Vagina (tissue), 2 donors: ENCODE measurements around the gene TSPAN19.

ENCODE experiments used
- POLR2A ChIP-seq, 2 donors: fragments of 450-650 bp; IDR thresholded peaks; one replicate each; pipeline ENCODE4 v1.6.1; 2017; ENCODE audit warnings: antibody characterized with exemption in 2 of 2, mild to moderate bottlenecking in 2 of 2, moderate library complexity in 2 of 2
- POLR2AphosphoS5 ChIP-seq, 2 donors: sonication (generic); formaldehyde crosslinking; IDR thresholded peaks; one replicate each; pipeline ENCODE4 v1.9.0; 2017; ENCODE audit warnings: antibody characterized with exemption in 2 of 2, mild to moderate bottlenecking in 2 of 2, low read depth in 1 of 2; ENCODE audit not compliant: insufficient read depth in 1 of 2
- TF ChIP-seq, protein P1 (sequence below), 3 experiments: fragments of 450-650 bp in 2 of 3; fragments of 200-600 bp in 1 of 3; sonication (generic) in 1 of 3; IDR thresholded peaks; one replicate each; pipeline ENCODE4 v1.5.1; 2017 to 2019; ENCODE audit warnings: antibody characterized with exemption in 3 of 3, mild to moderate bottlenecking in 2 of 3, moderate library complexity in 2 of 3

DNA sequence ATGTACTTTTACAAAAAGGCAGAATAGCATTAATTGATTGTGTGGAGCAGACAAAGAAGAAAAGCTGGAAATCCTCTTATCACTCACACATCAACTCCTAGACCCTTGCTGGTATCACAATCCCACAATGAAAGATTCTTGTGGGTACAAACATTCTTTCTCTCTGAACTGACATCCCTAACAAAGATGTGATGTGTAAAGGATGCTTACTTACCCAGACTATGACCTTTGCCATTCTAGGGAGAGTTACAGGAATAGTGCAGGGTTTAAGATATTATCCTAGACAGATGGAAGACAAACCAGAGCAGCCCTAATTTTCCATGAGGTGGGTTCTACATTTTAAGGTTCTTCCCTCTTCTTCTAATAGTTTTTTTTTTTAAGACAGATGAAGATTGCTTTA is 63.1 kb downstream of the TSPAN19 start:
- TF ChIP-seq POLR2A (IDR thresholded peaks at IDR 0.05) (no peak), POLR2AphosphoS5 (IDR thresholded peaks at IDR 0.05; ENCODE audit: insufficient read depth in 1 of 2, low read depth in 1 of 2) (no peak)
- TF ChIP-seq, protein P1, sequence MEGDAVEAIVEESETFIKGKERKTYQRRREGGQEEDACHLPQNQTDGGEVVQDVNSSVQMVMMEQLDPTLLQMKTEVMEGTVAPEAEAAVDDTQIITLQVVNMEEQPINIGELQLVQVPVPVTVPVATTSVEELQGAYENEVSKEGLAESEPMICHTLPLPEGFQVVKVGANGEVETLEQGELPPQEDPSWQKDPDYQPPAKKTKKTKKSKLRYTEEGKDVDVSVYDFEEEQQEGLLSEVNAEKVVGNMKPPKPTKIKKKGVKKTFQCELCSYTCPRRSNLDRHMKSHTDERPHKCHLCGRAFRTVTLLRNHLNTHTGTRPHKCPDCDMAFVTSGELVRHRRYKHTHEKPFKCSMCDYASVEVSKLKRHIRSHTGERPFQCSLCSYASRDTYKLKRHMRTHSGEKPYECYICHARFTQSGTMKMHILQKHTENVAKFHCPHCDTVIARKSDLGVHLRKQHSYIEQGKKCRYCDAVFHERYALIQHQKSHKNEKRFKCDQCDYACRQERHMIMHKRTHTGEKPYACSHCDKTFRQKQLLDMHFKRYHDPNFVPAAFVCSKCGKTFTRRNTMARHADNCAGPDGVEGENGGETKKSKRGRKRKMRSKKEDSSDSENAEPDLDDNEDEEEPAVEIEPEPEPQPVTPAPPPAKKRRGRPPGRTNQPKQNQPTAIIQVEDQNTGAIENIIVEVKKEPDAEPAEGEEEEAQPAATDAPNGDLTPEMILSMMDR (IDR thresholded peaks at IDR 0.05) = no peak
